IMR-90 (cell line): ENCODE data around the gene KLLN. TPM values are rescaled to one million over a fixed set of nuclear protein-coding genes. Genes with fewer than 3 reads are reported as not detected.
"Not testable (repeated sequence)": the region's sequence is repeated elsewhere in the genome, so short reads cannot be mapped to it uniquely, and the experiment has no call there.

Experiments used
- ATAC-seq: fragments of 200-7000 bp; cut with Tn5 transposase; 2 replicates; pipeline ENCODE4 v1.9.1; 2020; ENCODE audit warnings: low read depth, mild to moderate bottlenecking, moderate library complexity
- BruUV-seq: library from RNA; stranded (reverse); fragments of 400-500 nt; replicated peaks from 2 replicates; lab custom pipeline; 2021; lab: Mats Ljungman, UMichigan
- CTCF ChIA-PET: fragments of 300-600 bp; formaldehyde crosslinking; extraction: SDS; loops from one replicate; lab custom pipeline; 2021; ENCODE audit warnings: antibody characterized with exemption; lab: Yijun Ruan, JAX
- POLR2A ChIA-PET: fragments of 300-600 bp; sonication (Branson Sonifier 250); formaldehyde crosslinking; loops from one replicate; lab custom pipeline; 2022; ENCODE audit warnings: antibody characterized with exemption; ENCODE audit not compliant: unreplicated experiment; lab: Charles Lee
- DNase-seq: peaks from one replicate; pipeline ENCODE4 v3.0.0; 2013
- H2AFZ ChIP-seq: replicated peaks from 2 replicates; pipeline ENCODE3; 2013; ENCODE audit warnings: low read length, mild to moderate bottlenecking; ENCODE audit not compliant: poor library complexity
- H2AK5ac ChIP-seq: 2 replicates; pipeline ENCODE4 v1.6.1; 2013; ENCODE audit warnings: low read depth, low read length, inconsistent platforms
- H2AK9ac ChIP-seq: replicated peaks from 2 replicates; pipeline ENCODE3; 2013; ENCODE audit warnings: mild to moderate bottlenecking, low read depth, low read length, moderate library complexity; ENCODE audit not compliant: poor library complexity
- H2BK120ac ChIP-seq: 2 replicates; pipeline ENCODE4 v1.6.1; 2013; ENCODE audit warnings: low read depth, low read length, inconsistent platforms
- H2BK15ac ChIP-seq: 3 replicates; pipeline ENCODE4 v1.6.1; 2013; ENCODE audit warnings: low read depth, low read length, inconsistent platforms
- H2BK20ac ChIP-seq: 2 replicates; pipeline ENCODE4 v1.6.1; 2013; ENCODE audit warnings: low read depth, mild to moderate bottlenecking, inconsistent platforms, low read length, moderate library complexity
- H2BK5ac ChIP-seq: 2 replicates; pipeline ENCODE4 v1.6.1; 2013; ENCODE audit warnings: mild to moderate bottlenecking, low read depth, low read length, inconsistent platforms; ENCODE audit not compliant: poor library complexity, severe bottlenecking
- H3K14ac ChIP-seq: replicated peaks from 2 replicates; pipeline ENCODE4 v1.6.1; 2013; ENCODE audit warnings: low read depth, low read length, inconsistent platforms
- H3K18ac ChIP-seq: 2 replicates; pipeline ENCODE4 v1.6.1; 2013; ENCODE audit warnings: low read depth, low read length, control low read depth
- H3K23ac ChIP-seq: 2 replicates; pipeline ENCODE4 v1.6.1; 2013; ENCODE audit warnings: low read depth, low read length, inconsistent platforms
- H3K27ac ChIP-seq: 2 replicates; pipeline ENCODE4 v1.5.1; 2013; ENCODE audit warnings: mild to moderate bottlenecking, control low read depth, low read length; ENCODE audit not compliant: insufficient read depth
- H3K27me3 ChIP-seq: 2 replicates; pipeline ENCODE4 v1.6.1; 2013; ENCODE audit warnings: low read length; ENCODE audit not compliant: control insufficient read depth, insufficient read depth
- H3K36me3 ChIP-seq: 2 replicates; pipeline ENCODE4 v1.6.1; 2013; ENCODE audit warnings: low read length, mixed read lengths; ENCODE audit not compliant: control insufficient read depth, insufficient read depth
- H3K4ac ChIP-seq: 2 replicates; pipeline ENCODE4 v1.6.1; 2013; ENCODE audit warnings: low read depth, low read length, inconsistent platforms
- H3K4me1 ChIP-seq: 2 replicates; pipeline ENCODE4 v1.6.1; 2013; ENCODE audit warnings: low read length, mixed read lengths; ENCODE audit not compliant: control insufficient read depth, insufficient read depth
- H3K4me2 ChIP-seq: 2 replicates; pipeline ENCODE4 v1.6.1; 2013; ENCODE audit warnings: low read depth, mild to moderate bottlenecking, control low read depth, low read length, moderate library complexity
- H3K4me3 ChIP-seq: 2 replicates; pipeline ENCODE4 v1.5.1; 2013; ENCODE audit warnings: low read depth, mild to moderate bottlenecking, control low read depth, low read length, moderate library complexity; ENCODE audit not compliant: insufficient read depth
- H3K56ac ChIP-seq: 2 replicates; pipeline ENCODE4 v1.6.1; 2013; ENCODE audit warnings: low read length, inconsistent platforms; ENCODE audit not compliant: insufficient read depth; ENCODE audit errors: extremely low read depth
- H3K79me1 ChIP-seq, 2 experiments: 2 replicates each; pipeline ENCODE4 v1.6.1; 2013; ENCODE audit warnings: low read length in 2 of 2, inconsistent platforms in 1 of 2, low read depth in 1 of 2
- H3K9ac ChIP-seq: 2 replicates; pipeline ENCODE4 v1.6.1; 2013; ENCODE audit warnings: low read depth, low read length, control low read depth
- H3K9me1 ChIP-seq: 2 replicates; pipeline ENCODE4 v1.6.1; 2013; ENCODE audit warnings: low read length, inconsistent platforms; ENCODE audit not compliant: insufficient read depth
- H3K9me3 ChIP-seq: 2 replicates; pipeline ENCODE4 v1.6.1; 2013; ENCODE audit warnings: low read length; ENCODE audit not compliant: control insufficient read depth, insufficient read depth
- H4K20me1 ChIP-seq: 2 replicates; pipeline ENCODE4 v1.6.1; 2013; ENCODE audit warnings: low read length, inconsistent platforms; ENCODE audit not compliant: insufficient read depth
- H4K5ac ChIP-seq: 2 replicates; pipeline ENCODE4 v1.6.1; 2013; ENCODE audit warnings: mild to moderate bottlenecking, low read depth, low read length, control low read depth
- H4K8ac ChIP-seq, 2 experiments: 2 replicates each; pipeline ENCODE4 v1.6.1; 2013; ENCODE audit warnings: low read depth in 2 of 2, low read length in 2 of 2, control low read depth in 1 of 2, inconsistent platforms in 1 of 2
- H4K91ac ChIP-seq: 2 replicates; pipeline ENCODE4 v1.6.1; 2013; ENCODE audit warnings: low read depth, low read length, inconsistent platforms; ENCODE audit not compliant: insufficient read depth
- CEBPB ChIP-seq: IDR thresholded peaks from 2 replicates; pipeline ENCODE4 v1.6.1; 2012; ENCODE audit warnings: low read depth, low read length, improper control_type of control experiment
- CHD1 ChIP-seq: IDR thresholded peaks from 2 replicates; pipeline ENCODE4 v1.6.1; 2012; ENCODE audit warnings: low read depth, low read length, improper control_type of control experiment
- CTCF ChIP-seq: conservative IDR thresholded peaks from 2 replicates; pipeline ENCODE4 v1.5.1; 2012; ENCODE audit warnings: mild to moderate bottlenecking, low read depth, low read length, improper control_type of control experiment
- MAFK ChIP-seq: IDR thresholded peaks from 2 replicates; pipeline ENCODE4 v1.6.1; 2012; ENCODE audit warnings: low read depth, low read length, improper control_type of control experiment
- POLR2A ChIP-seq: IDR thresholded peaks from 2 replicates; pipeline ENCODE4 v1.6.1; 2012; ENCODE audit warnings: mild to moderate bottlenecking, low read depth, low read length
- RFX5 ChIP-seq: IDR thresholded peaks from 2 replicates; pipeline ENCODE4 v1.8.0; 2012; ENCODE audit warnings: low read depth, mild to moderate bottlenecking, low read length, moderate library complexity
- SMC3 ChIP-seq: fragments of 150-350 bp; IDR thresholded peaks from 2 replicates; pipeline ENCODE4 v1.6.1; 2016; ENCODE audit warnings: low read depth, mild to moderate bottlenecking, antibody characterized with exemption, low read length, moderate library complexity
- WGBS, 2 experiments: methylation state at CpG; one replicate each; pipeline versions ENCODE4 v1.1.5 to v1.1.7; 2013; ENCODE audit warnings: missing lambda C conversion rate in 2 of 2; ENCODE audit not compliant: insufficient read length in 1 of 2; ENCODE audit errors: extremely low coverage in 2 of 2; 5-methylcytosine and 5-hydroxymethylcytosine counted together
- dilution Hi-C: fragments of 300-500 bp; cut with HindIII; formaldehyde crosslinking; loops from one replicate; pipeline ENCODE4 v1.14.3; 2018; ENCODE audit warnings: low sequenced_read_pairs; ENCODE audit not compliant: unreplicated experiment
- in situ Hi-C: fragments of 300-500 bp; cut with MboI; formaldehyde crosslinking; loops from 3 replicates; pipeline ENCODE4 v1.14.3; 2019; ENCODE audit warnings: low sequenced_read_pairs, inconsistent platforms, mixed read lengths
- intact Hi-C: fragments of 100-400 bp; cut with micrococcal nuclease; formaldehyde crosslinking; loops from 2 replicates; pipeline ENCODE4 v1.10.0; 2022
- polyA plus RNA-seq, 3 experiments: library from polyadenylated mRNA; depleted of rRNA; stranded (reverse); fragments of >200 nt; gene quantifications; 2 replicates each; pipeline ENCODE4 v1.2.3, GENCODE V29; 2012; ENCODE audit warnings: low replicate concordance in 1 of 3
- total RNA-seq: library from RNA; depleted of rRNA; stranded (reverse); fragments of >200 nt; gene quantifications from 2 replicates; pipeline ENCODE4 v1.2.3, GENCODE V29; 2012

The KLLN gene
- total and polyA plus RNA-seq, 2 of the 4 experiments (the other 2 are of a cell fraction), result 0.36 TPM

- TF ChIP-seq CTCF (no peak), POLR2A (peak; percentile 87), SMC3 (0 out of 2 replicates have a peak, but pooled peaks have one; percentile 2), CHD1 (peak; percentile 95), MAFK (no peak), CEBPB (no peak), RFX5 (no peak)
Observed at GRCh38 chr10:87863053-87863943, at the start of gene KLLN, which contains the start of gene PTEN (continued).

GRCh38 chr10:87903396-87903795, 40.1 kb upstream of the KLLN start:
- H2BK120ac ChIP-seq, BruUV-seq, H3K4me3 ChIP-seq, H3K9me1 ChIP-seq, H2BK20ac ChIP-seq, H4K8ac ChIP-seq, H3K4me1 ChIP-seq, H3K4ac ChIP-seq, ATAC-seq, H2AFZ ChIP-seq, H3K23ac ChIP-seq, H3K27me3 ChIP-seq, H2AK5ac ChIP-seq, H4K91ac ChIP-seq, H2BK15ac ChIP-seq, DNase-seq, H3K14ac ChIP-seq, H3K4me2 ChIP-seq, in situ Hi-C loops, H3K9ac ChIP-seq, H3K9me3 ChIP-seq, H4K5ac ChIP-seq, POLR2A ChIA-PET, intact Hi-C loops, H2BK5ac ChIP-seq, CTCF ChIA-PET, dilution Hi-C loops, H3K18ac ChIP-seq, H2AK9ac ChIP-seq, H3K27ac ChIP-seq, H3K56ac ChIP-seq: not testable (repeated sequence)
- H3K79me1 ChIP-seq, result peaks cover 11 to 40% of the 10 kb centered on the region in 2 experiments
- 100% methylated on average over 4 of the region's 8 CpGs; no CpG with 5 or more reads in 1 of the 2 experiments for WGBS, 2 experiments
- H3K36me3 ChIP-seq, result peaks cover 14% of the 10 kb centered on the region
- H4K20me1 ChIP-seq, result peaks cover 38% of the 10 kb centered on the region
